Measurements from ENCODE around the gene HSBP1L1. TPM values are rescaled to one million over a fixed set of nuclear protein-coding genes. Genes with fewer than 3 reads are reported as not detected.

Gene HSBP1L1
- total and polyA plus RNA-seq, 2 of the 8 experiments (the other 6 are each of a cell fraction or from before 2014, with no cell fraction given): 1.0 to 1.3 TPM

GRCh38 chr18:79960921-79961526 is 3.4 kb upstream of the HSBP1L1 start (continued):
- TF ChIP-seq KDM5A (IDR thresholded peaks at IDR 0.05; ENCODE audit: low read length): no peak
- no peak for TF ChIP-seq HDAC6 (IDR thresholded peaks at IDR 0.05; ENCODE audit: low read depth, low read length)
- no peak for TF ChIP-seq EZH2 (IDR thresholded peaks at IDR 0.05; ENCODE audit: low read depth, low read length, severe bottlenecking)
- TF ChIP-seq ATF3 (IDR thresholded peaks at IDR 0.05; ENCODE audit: insufficient read depth, low read depth, low read length): no peak
- TF ChIP-seq SIX5 (IDR thresholded peaks at IDR 0.05; ENCODE audit: low read depth, low read length): no peak
- TF ChIP-seq RBBP5 (IDR thresholded peaks at IDR 0.05; ENCODE audit: borderline replicate concordance, low read depth, low read length): no peak
